Measurements from ENCODE around the gene CORO2A.

The CORO2A gene

GRCh38 chr9:98215821-98216220 is 23.4 kb upstream of the CORO2A start:
- Histone ChIP-seq H3K4me1 (ENCODE audit: control insufficient read depth, insufficient read depth, low read length) (no peaks in the 10 kb centered on the region), H3K27ac (ENCODE audit: extremely low read depth, low read depth, low read length) (no peak overlapping the region), H3K4me3 (ENCODE audit: low read depth, low read length) (no peak overlapping the region), H3K36me3 (ENCODE audit: control insufficient read depth in 2 of 2, insufficient read depth in 1 of 2, low read length in 2 of 2) (no peaks in the 10 kb centered on the region), H3K9me3 (ENCODE audit: control insufficient read depth, insufficient read depth, low read depth, low read length) (no peaks in the 10 kb centered on the region)
- POLR2A ChIA-PET, result no interaction called here
- no peak for TF ChIP-seq ZBTB10 (tag by site-specific recombination; IDR thresholded peaks at IDR 0.05)
- no peak for TF ChIP-seq ZNF19 (tag by site-specific recombination; IDR thresholded peaks at IDR 0.05; ENCODE audit: low read depth)
- TF ChIP-seq, protein P1, sequence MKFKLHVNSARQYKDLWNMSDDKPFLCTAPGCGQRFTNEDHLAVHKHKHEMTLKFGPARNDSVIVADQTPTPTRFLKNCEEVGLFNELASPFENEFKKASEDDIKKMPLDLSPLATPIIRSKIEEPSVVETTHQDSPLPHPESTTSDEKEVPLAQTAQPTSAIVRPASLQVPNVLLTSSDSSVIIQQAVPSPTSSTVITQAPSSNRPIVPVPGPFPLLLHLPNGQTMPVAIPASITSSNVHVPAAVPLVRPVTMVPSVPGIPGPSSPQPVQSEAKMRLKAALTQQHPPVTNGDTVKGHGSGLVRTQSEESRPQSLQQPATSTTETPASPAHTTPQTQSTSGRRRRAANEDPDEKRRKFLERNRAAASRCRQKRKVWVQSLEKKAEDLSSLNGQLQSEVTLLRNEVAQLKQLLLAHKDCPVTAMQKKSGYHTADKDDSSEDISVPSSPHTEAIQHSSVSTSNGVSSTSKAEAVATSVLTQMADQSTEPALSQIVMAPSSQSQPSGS (tag by site-specific recombination; IDR thresholded peaks at IDR 0.05; ENCODE audit: low read depth), result no peak
- TF ChIP-seq, protein P2, sequence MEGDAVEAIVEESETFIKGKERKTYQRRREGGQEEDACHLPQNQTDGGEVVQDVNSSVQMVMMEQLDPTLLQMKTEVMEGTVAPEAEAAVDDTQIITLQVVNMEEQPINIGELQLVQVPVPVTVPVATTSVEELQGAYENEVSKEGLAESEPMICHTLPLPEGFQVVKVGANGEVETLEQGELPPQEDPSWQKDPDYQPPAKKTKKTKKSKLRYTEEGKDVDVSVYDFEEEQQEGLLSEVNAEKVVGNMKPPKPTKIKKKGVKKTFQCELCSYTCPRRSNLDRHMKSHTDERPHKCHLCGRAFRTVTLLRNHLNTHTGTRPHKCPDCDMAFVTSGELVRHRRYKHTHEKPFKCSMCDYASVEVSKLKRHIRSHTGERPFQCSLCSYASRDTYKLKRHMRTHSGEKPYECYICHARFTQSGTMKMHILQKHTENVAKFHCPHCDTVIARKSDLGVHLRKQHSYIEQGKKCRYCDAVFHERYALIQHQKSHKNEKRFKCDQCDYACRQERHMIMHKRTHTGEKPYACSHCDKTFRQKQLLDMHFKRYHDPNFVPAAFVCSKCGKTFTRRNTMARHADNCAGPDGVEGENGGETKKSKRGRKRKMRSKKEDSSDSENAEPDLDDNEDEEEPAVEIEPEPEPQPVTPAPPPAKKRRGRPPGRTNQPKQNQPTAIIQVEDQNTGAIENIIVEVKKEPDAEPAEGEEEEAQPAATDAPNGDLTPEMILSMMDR (tag by site-specific recombination; IDR thresholded peaks at IDR 0.05), result peak; percentile 43; the same call in 1 of the 2 replicates
- TF ChIP-seq ZNF571 (tag by site-specific recombination; IDR thresholded peaks at IDR 0.05), result no peak
- CTCF ChIA-PET, result interaction anchor here (0.6 to 1.3 kb wide), 4 partner anchors 14 to 100 kb away, joined by 3 to 4 read pairs (median 4); no protein-coding TSS in a partner anchor

DNA sequence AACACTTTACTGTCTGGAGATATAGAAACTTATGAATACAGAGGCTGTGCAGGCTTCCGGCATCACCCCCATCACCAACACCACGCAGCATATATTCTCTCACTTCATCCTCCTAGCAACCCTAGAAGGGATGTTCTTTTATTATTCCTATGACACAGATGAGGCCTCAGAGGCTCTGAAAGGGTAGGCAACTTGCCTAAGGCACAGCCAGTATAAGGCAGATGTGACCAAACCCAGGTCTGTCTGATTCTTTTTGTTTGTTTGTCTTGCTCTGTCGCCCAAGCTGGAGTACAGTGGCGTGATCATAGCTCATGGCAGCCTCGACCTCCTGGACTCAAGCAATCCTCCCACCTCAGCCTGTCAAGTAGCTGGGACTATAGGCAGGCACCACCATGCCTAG is 22.8 kb upstream of the CORO2A start:
- Histone ChIP-seq H3K9me3 (ENCODE audit: control insufficient read depth, insufficient read depth, low read depth, low read length) (no peaks in the 10 kb centered on the region), H3K4me3 (ENCODE audit: low read depth, low read length) (no peak overlapping the region), H3K4me1 (ENCODE audit: control insufficient read depth, insufficient read depth, low read length) (no peaks in the 10 kb centered on the region), H3K27ac (ENCODE audit: extremely low read depth, low read depth, low read length) (no peak overlapping the region), H3K36me3 (ENCODE audit: control insufficient read depth in 2 of 2, insufficient read depth in 1 of 2, low read length in 2 of 2) (no peaks in the 10 kb centered on the region)
- ChIA-PET CTCF (interaction anchor here (0.6 to 0.7 kb wide), 5 partner anchors 18 to 101 kb away, joined by 3 to 4 read pairs (median 4); no protein-coding TSS in a partner anchor), POLR2A (interaction anchor here (0.6 kb wide), 1 partner anchor 16 kb away, joined by 3 read pairs; no protein-coding TSS in a partner anchor)
- TF ChIP-seq ZNF341 (tag by site-specific recombination; IDR thresholded peaks at IDR 0.05; ENCODE audit: low read depth), result no peak
- TF ChIP-seq INSM2 (tag by site-specific recombination; IDR thresholded peaks at IDR 0.05), result no peak
- no peak for TF ChIP-seq KLF9 (tag by site-specific recombination; IDR thresholded peaks at IDR 0.05; ENCODE audit: low read depth)
- no peak for TF ChIP-seq ZBTB20 (tag by site-specific recombination; IDR thresholded peaks at IDR 0.05)
- TF ChIP-seq, protein P2 (tag by site-specific recombination; IDR thresholded peaks at IDR 0.05), result no peak
- TF ChIP-seq AEBP2 (tag by site-specific recombination; IDR thresholded peaks at IDR 0.05; ENCODE audit: borderline replicate concordance), result no peak
- TF ChIP-seq, protein P3, sequence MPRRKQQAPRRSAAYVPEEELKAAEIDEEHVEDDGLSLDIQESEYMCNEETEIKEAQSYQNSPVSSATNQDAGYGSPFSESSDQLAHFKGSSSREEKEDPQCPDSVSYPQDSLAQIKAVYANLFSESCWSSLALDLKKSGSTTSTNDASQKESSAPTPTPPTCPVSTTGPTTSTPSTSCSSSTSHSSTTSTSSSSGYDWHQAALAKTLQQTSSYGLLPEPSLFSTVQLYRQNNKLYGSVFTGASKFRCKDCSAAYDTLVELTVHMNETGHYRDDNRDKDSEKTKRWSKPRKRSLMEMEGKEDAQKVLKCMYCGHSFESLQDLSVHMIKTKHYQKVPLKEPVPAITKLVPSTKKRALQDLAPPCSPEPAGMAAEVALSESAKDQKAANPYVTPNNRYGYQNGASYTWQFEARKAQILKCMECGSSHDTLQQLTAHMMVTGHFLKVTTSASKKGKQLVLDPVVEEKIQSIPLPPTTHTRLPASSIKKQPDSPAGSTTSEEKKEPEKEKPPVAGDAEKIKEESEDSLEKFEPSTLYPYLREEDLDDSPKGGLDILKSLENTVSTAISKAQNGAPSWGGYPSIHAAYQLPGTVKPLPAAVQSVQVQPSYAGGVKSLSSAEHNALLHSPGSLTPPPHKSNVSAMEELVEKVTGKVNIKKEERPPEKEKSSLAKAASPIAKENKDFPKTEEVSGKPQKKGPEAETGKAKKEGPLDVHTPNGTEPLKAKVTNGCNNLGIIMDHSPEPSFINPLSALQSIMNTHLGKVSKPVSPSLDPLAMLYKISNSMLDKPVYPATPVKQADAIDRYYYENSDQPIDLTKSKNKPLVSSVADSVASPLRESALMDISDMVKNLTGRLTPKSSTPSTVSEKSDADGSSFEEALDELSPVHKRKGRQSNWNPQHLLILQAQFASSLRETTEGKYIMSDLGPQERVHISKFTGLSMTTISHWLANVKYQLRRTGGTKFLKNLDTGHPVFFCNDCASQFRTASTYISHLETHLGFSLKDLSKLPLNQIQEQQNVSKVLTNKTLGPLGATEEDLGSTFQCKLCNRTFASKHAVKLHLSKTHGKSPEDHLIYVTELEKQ (tag by site-specific recombination; IDR thresholded peaks at IDR 0.05; ENCODE audit: borderline replicate concordance), result no peak
- TF ChIP-seq ZNF266 (tag by site-specific recombination; IDR thresholded peaks at IDR 0.05; ENCODE audit: low read depth), result no peak
- no peak for TF ChIP-seq SP2 (tag by site-specific recombination; IDR thresholded peaks at IDR 0.05)
- TF ChIP-seq ZNF785 (tag by site-specific recombination; IDR thresholded peaks at IDR 0.05), result no peak
- TF ChIP-seq ZNF26 (tag by site-specific recombination; IDR thresholded peaks at IDR 0.05), result no peak
- no peak for TF ChIP-seq ZNF19 (tag by site-specific recombination; IDR thresholded peaks at IDR 0.05; ENCODE audit: low read depth)
